ENCODE measurements around the gene PIP5K1B. TPM values are rescaled to one million over a fixed set of nuclear protein-coding genes. Genes with fewer than 3 reads are reported as not detected.

PIP5K1B gene
- total RNA-seq, 4 donors from 2014 or later, result 0.29 to 8.2 (median 4.1) TPM

DNA sequence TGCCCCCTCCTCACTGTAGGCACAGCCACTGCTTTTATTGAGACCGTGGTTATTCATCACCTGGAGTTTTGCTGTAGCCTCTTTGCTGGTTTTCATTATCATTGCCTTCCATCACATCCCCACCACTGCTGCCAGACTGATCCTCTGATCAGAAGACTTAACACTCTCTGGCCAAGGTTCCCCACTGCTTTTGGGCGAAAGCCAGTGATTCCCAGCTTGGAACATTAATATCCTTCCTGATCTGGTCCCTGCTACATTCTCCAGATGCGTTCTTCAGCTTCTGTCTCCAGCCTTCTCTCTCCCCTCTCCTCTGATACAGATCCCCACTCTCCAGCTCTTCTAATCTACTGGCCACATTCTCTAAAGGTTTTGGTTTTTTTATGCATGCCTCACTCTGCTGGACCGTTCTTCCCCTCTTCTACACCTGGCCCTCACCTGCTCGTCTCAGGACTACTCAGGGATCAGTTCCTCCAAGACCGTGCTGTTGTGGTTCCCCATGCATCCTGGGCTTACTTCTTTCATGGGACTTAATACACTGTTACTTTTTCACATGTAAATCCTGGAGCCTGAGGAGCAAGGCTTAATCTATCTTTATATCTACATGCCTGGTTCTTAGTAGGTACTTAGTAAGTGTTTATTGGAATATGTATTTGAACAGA, 193.9 kb downstream of the PIP5K1B start:
- Histone ChIP-seq H3K4me1 (no peaks in the 10 kb centered on the region), H3K27ac (peak overlapping the region in 1 of 2 donors; percentile 37), H3K4me3 (no peak overlapping the region), H3K9me3 (no peaks in the 10 kb centered on the region), H3K36me3 (no peaks in the 10 kb centered on the region), H3K27me3 (no peaks in the 10 kb centered on the region)
- intact Hi-C loops (cut with DNase I; ENCODE audit: low total_unique reads), result no loop called here
- no peak for TF ChIP-seq POLR2A (IDR thresholded peaks at IDR 0.05)
- TF ChIP-seq, protein P1, sequence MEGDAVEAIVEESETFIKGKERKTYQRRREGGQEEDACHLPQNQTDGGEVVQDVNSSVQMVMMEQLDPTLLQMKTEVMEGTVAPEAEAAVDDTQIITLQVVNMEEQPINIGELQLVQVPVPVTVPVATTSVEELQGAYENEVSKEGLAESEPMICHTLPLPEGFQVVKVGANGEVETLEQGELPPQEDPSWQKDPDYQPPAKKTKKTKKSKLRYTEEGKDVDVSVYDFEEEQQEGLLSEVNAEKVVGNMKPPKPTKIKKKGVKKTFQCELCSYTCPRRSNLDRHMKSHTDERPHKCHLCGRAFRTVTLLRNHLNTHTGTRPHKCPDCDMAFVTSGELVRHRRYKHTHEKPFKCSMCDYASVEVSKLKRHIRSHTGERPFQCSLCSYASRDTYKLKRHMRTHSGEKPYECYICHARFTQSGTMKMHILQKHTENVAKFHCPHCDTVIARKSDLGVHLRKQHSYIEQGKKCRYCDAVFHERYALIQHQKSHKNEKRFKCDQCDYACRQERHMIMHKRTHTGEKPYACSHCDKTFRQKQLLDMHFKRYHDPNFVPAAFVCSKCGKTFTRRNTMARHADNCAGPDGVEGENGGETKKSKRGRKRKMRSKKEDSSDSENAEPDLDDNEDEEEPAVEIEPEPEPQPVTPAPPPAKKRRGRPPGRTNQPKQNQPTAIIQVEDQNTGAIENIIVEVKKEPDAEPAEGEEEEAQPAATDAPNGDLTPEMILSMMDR (IDR thresholded peaks at IDR 0.05), result no peak
- no peak for DNase-seq

DNA sequence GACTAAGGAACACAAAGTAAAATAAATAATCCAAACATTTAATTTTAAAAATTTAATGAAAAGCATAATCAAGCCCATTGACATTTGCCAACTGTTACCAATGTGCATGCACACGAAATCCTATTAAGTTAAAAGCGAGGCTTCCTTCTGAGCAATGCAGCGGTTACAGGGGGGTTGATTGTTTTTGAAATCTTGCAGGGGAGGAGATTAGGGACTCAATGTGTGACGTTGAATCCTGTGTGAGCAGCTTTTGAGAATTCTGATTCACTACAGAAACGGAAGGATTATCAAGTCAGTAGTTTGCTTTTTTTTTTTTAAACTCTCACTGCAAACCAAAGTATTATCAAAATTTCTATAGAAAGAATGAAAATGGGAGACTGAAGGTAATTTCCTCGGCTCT, 199.4 kb downstream of the PIP5K1B start:
- Histone ChIP-seq H3K9me3 (no peaks in the 10 kb centered on the region), H3K27ac (no peak overlapping the region), H3K4me1 (no peaks in the 10 kb centered on the region), H3K27me3 (no peaks in the 10 kb centered on the region), H3K36me3 (no peaks in the 10 kb centered on the region), H3K4me3 (no peak overlapping the region)
- no peak for TF ChIP-seq POLR2A (IDR thresholded peaks at IDR 0.05)
- DNase-seq, result no peak
- intact Hi-C loops (cut with DNase I; ENCODE audit: low total_unique reads), result no loop called here

DNA sequence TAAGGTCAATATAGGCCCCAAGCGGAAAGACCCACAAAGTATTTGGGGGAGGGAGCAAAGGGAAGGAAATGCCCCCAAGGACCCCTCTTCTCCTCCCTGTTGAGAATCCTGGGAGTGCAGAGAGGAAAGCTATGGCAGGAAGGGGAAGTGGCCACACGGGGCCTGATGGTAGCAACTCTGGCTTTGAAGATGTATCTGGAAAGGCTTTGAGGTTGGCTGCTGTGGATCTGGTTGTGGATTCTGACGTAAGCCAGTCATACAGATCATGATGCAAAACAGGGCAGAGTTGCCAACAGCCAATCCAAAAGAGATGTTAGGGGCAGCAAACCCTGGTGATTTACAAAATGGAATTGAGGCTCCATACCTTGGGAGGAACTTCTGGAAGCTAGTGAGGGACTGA, 200.1 kb downstream of the PIP5K1B start:
- DNase-seq, result no peak
- H3K36me3 ChIP-seq, result no peaks in the 10 kb centered on the region
- H3K27ac ChIP-seq, result no peak overlapping the region
- H3K4me3 ChIP-seq, result no peak overlapping the region
- no peaks in the 10 kb centered on the region for H3K9me3 ChIP-seq
- no peaks in the 10 kb centered on the region for H3K27me3 ChIP-seq
- no peaks in the 10 kb centered on the region for H3K4me1 ChIP-seq
- TF ChIP-seq POLR2A (IDR thresholded peaks at IDR 0.05), result no peak
- TF ChIP-seq, protein P1 (IDR thresholded peaks at IDR 0.05), result no peak
- intact Hi-C loops (cut with DNase I; ENCODE audit: low total_unique reads), result no loop called here

DNA sequence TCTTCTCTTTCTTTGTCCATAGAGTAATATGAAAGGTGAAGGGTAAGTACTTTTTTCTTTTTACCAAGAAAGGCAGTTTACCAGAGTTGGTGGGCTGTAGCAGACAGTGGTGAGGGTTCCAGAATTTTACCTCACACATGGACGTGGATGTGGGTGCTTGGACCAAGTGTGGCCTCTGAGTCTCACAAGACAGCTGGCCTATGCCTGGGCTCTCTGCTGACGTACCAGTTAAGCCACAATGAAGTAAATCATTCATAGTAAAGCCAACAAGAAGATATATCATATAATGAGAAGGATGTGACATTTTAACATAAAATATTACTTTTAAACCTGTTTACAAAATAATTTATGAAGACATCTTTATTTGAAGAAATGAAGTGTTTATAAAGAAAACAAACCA, 202.9 kb downstream of the PIP5K1B start:
- no peak overlapping the region for H3K27ac ChIP-seq
- H3K4me1 ChIP-seq, result no peaks in the 10 kb centered on the region
- H3K36me3 ChIP-seq, result no peaks in the 10 kb centered on the region
- no peak overlapping the region for H3K4me3 ChIP-seq
- no peaks in the 10 kb centered on the region for H3K9me3 ChIP-seq
- H3K27me3 ChIP-seq, result no peaks in the 10 kb centered on the region
- intact Hi-C loops (cut with DNase I; ENCODE audit: low total_unique reads), result no loop called here
- DNase-seq, result no peak
- TF ChIP-seq POLR2A (IDR thresholded peaks at IDR 0.05), result no peak
- TF ChIP-seq, protein P1 (IDR thresholded peaks at IDR 0.05), result no peak

DNA sequence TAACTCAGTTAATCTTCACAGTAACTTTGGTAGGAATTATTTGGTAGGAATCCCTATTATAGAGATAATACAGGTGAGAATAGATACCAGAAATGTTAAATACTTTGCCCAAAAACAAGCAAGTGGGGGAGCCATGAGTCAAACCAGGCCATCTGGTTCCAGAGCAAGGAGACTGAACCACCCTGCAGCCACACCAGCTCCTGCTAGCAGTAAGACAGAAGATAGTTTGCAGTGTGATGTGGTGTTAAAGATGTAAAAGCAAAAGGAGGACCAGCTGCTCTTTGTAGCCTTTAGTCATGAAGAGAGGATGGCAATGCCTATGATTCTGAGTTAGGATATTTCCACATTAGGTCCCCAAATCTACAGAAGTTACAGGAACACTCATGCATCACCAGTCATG, 207.5 kb downstream of the PIP5K1B start:
- Histone ChIP-seq H3K27me3 (no peaks in the 10 kb centered on the region), H3K27ac (no peak overlapping the region), H3K4me1 (no peaks in the 10 kb centered on the region), H3K9me3 (no peaks in the 10 kb centered on the region), H3K36me3 (no peaks in the 10 kb centered on the region), H3K4me3 (no peak overlapping the region)
- TF ChIP-seq, protein P1 (IDR thresholded peaks at IDR 0.05), result no peak
- no peak for TF ChIP-seq POLR2A (IDR thresholded peaks at IDR 0.05)
- DNase-seq, result no peak
- intact Hi-C loops (cut with DNase I; ENCODE audit: low total_unique reads), result no loop called here

DNA sequence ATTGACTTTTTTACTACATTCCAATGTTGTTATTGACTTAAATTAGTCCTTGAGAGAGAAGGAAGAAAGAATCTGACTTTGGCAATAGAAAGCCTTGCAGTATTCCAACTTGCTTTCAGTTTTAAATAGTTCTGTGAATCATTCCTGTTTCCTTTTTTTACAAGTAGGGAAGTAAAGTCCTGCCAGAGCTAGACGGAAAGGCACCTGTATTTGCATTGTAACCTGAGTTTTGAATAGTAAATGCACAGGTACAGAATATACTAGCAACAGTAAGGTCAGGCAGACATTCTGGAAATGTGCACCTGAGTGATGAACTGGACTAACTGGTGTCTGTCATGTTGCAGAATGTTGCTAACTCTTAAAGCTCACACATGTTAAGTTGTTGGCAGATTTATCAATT, 208.0 kb downstream of the PIP5K1B start:
- H3K36me3 ChIP-seq, result no peaks in the 10 kb centered on the region
- intact Hi-C loops (cut with DNase I; ENCODE audit: low total_unique reads), result no loop called here
- H3K4me3 ChIP-seq, result no peak overlapping the region
- H3K9me3 ChIP-seq, result no peaks in the 10 kb centered on the region
- no peak for DNase-seq
- H3K27ac ChIP-seq, result no peak overlapping the region
- no peaks in the 10 kb centered on the region for H3K27me3 ChIP-seq
- no peaks in the 10 kb centered on the region for H3K4me1 ChIP-seq
- no peak for TF ChIP-seq POLR2A (IDR thresholded peaks at IDR 0.05)
- TF ChIP-seq, protein P1 (IDR thresholded peaks at IDR 0.05), result no peak

Data from uterus (tissue), 4 donors.